ENCODE results near the gene SORCS2. TPM values are rescaled to one million over a fixed set of nuclear protein-coding genes. Genes with fewer than 3 reads are reported as not detected.

The SORCS2 gene
- total RNA-seq, 2 experiments from 2014 or later = 0.07 to 0.15 TPM

- Mint-ChIP-seq H3K36me3 (ENCODE audit: low read depth) (no peaks in the 10 kb centered on the region), H3K4me1 (ENCODE audit: low read depth) (peaks cover 1% of the 10 kb centered on the region), H3K27me3 (ENCODE audit: low read depth) (peaks cover 36% of the 10 kb centered on the region), H3K4me3 (no peak overlapping the region), H3K27ac (no peak overlapping the region), H3K9me3 (no peaks in the 10 kb centered on the region)
- intact Hi-C loops (cut with micrococcal nuclease) = loop anchor here (5.0 kb wide), 1 partner anchor 271 kb away; no protein-coding TSS in a partner anchor
- CTCF ChIA-PET = no interaction called here
- peak; percentile 1 for DNase-seq
Measured at GRCh38 chr4:7190691-7191545, 1.4 kb upstream of the SORCS2 start.

GRCh38 chr4:7191546-7192251 lies 639 bp upstream of the SORCS2 start:
- peaks cover 36% of the 10 kb centered on the region for H3K27me3 Mint-ChIP-seq (ENCODE audit: low read depth)
- no peaks in the 10 kb centered on the region for H3K9me3 Mint-ChIP-seq
- intact Hi-C loops (cut with micrococcal nuclease) = loop anchor here (1.0 to 5.0 kb wide), 3 partner anchors 145 to 795 kb away; no protein-coding TSS in a partner anchor
- H3K36me3 Mint-ChIP-seq (ENCODE audit: low read depth) = no peaks in the 10 kb centered on the region
- H3K4me3 Mint-ChIP-seq = no peak overlapping the region
- H3K27ac Mint-ChIP-seq = no peak overlapping the region
- no peak for DNase-seq
- CTCF ChIA-PET = interaction anchor here (0.7 to 1.2 kb wide), 4 partner anchors 103 to 607 kb away, joined by 3 to 5 read pairs (median 4); no protein-coding TSS in a partner anchor
- H3K4me1 Mint-ChIP-seq (ENCODE audit: low read depth) = peaks cover 1% of the 10 kb centered on the region

- intact Hi-C loops (cut with micrococcal nuclease) = loop anchor here (2.0 to 5.0 kb wide), 2 partner anchors 269 to 794 kb away; no protein-coding TSS in a partner anchor
- H3K27ac Mint-ChIP-seq = no peak overlapping the region
- peaks cover 1% of the 10 kb centered on the region for H3K4me1 Mint-ChIP-seq (ENCODE audit: low read depth)
- CTCF ChIA-PET = interaction anchor here (0.8 kb wide), 1 partner anchor 13 kb away, joined by 3 read pairs; no protein-coding TSS in a partner anchor
- no peaks in the 10 kb centered on the region for H3K9me3 Mint-ChIP-seq
- peak overlapping the region; percentile 4 for H3K4me3 Mint-ChIP-seq
- DNase-seq = no peak
- H3K36me3 Mint-ChIP-seq (ENCODE audit: low read depth) = no peaks in the 10 kb centered on the region
- H3K27me3 Mint-ChIP-seq (ENCODE audit: low read depth) = peaks cover 43% of the 10 kb centered on the region
Measured at GRCh38 chr4:7193030-7193958, 956 bp downstream of the SORCS2 start.

- H3K27me3 Mint-ChIP-seq (ENCODE audit: low read depth) = peaks cover 44% of the 10 kb centered on the region
Measured at GRCh38 chr4:7194251-7195140, 2.2 kb downstream of the SORCS2 start.

DNA sequence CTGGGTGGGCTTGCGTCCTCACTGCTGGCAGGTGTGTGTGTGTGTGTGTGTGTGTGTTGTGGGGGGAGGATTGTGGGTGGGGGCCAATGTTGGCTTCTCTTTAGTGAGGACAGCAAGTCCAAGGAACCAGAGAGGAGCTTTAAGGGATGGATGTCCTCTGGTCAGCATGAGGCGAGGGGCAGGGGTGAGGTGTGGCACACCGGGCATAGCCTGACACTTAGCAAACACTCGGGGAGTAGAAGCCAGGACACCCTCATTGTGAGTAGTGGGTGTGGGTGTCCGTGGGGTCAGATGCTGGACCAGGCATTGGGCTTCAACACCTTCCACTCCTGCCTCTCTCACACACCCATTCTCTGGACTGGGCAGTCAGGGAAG lies 2.8 kb downstream of the SORCS2 start:
- Mint-ChIP-seq H3K27me3 (ENCODE audit: low read depth) (peaks cover 41% of the 10 kb centered on the region), H3K27ac (no peak overlapping the region), H3K4me1 (ENCODE audit: low read depth) (peaks cover 1% of the 10 kb centered on the region), H3K4me3 (no peak overlapping the region), H3K36me3 (ENCODE audit: low read depth) (no peaks in the 10 kb centered on the region), H3K9me3 (no peaks in the 10 kb centered on the region)
- DNase-seq = no peak
- CTCF ChIA-PET = interaction anchor here (0.9 to 2.3 kb wide), 4 partner anchors 73 to 607 kb away, joined by 3 to 13 read pairs (median 3); no protein-coding TSS in a partner anchor
- intact Hi-C loops (cut with micrococcal nuclease) = no loop called here

More at GRCh38 chr4:7194251-7195140, 2.2 kb downstream of the SORCS2 start:
- Mint-ChIP-seq H3K9me3 (no peaks in the 10 kb centered on the region), H3K27ac (no peak overlapping the region), H3K36me3 (ENCODE audit: low read depth) (no peaks in the 10 kb centered on the region), H3K4me3 (no peak overlapping the region), H3K4me1 (ENCODE audit: low read depth) (peaks cover 1% of the 10 kb centered on the region)
- peak; percentile 54 for DNase-seq
- CTCF ChIA-PET = interaction anchor here (0.8 to 2.3 kb wide), 5 partner anchors 12 to 608 kb away, joined by 3 to 13 read pairs (median 3); no protein-coding TSS in a partner anchor
- intact Hi-C loops (cut with micrococcal nuclease) = loop anchor here (5.0 kb wide), 1 partner anchor 268 kb away; no protein-coding TSS in a partner anchor

DNA sequence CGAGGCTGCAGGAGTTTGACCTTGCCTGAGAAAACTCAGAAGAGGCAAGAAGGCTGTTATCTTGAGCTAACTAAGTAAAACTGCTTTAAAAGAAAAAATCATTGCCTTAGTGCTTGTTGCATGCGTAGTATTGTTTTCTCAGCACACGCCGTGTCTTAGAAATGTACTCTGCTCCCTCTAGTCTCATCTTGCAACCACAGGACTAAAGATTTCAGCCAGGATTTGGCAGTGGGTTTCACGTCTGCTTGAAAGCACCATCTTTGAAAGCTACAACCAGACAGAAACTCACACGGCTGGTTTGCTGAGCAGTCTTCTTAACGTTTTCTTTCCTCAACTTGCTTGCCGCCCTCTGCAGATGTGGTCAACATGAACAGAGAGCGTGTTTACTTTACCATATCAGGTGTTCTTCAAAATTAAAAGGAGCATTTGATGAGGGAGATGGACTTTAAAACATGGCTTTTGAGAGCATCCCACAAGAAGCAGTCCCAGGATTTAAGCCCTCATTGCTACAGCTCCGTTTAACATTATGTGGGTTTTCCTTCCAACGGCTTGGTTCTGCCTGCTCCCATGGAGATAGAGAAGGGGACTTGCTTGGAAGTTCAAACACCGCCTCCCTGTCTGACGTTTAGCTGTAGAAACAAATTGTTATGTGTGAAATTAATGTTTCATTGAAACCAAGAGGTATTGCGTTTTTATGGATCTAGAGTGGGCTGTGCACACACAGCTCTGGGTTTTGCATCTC lies 3.4 kb downstream of the SORCS2 start:
- intact Hi-C loops (cut with micrococcal nuclease) = no loop called here
- H3K4me3 Mint-ChIP-seq = no peak overlapping the region
- H3K9me3 Mint-ChIP-seq = no peaks in the 10 kb centered on the region

DNA sequence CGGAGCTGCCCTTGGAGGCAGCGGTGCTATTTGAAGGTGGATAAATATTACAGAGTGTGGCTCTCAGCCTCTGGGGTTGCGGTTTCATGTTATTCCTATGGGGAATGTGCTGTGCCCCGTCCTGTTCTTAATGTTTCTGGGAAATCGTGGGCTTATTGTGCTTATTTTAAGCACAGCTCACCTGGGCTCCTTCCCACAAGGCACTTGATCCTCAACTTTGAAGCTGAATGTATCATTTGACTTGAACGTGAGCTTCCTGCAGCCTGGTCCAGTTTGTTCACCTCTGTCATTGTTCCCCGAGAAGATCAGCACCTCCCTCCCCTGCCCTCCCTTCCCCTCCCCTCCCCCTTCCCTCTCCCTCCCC lies 3.9 kb downstream of the SORCS2 start:
- intact Hi-C loops (cut with micrococcal nuclease) = no loop called here
- Mint-ChIP-seq H3K36me3 (ENCODE audit: low read depth) (no peaks in the 10 kb centered on the region), H3K27me3 (ENCODE audit: low read depth) (peaks cover 33% of the 10 kb centered on the region), H3K4me1 (ENCODE audit: low read depth) (peaks cover 1% of the 10 kb centered on the region), H3K4me3 (no peak overlapping the region), H3K27ac (no peak overlapping the region), H3K9me3 (no peaks in the 10 kb centered on the region)
- CTCF ChIA-PET = interaction anchor here (2.3 kb wide), 1 partner anchor 139 kb away, joined by 13 read pairs; no protein-coding TSS in a partner anchor
- no peak for DNase-seq

More for the DNA sequence above, 3.4 kb downstream of the SORCS2 start:
- peaks cover 35% of the 10 kb centered on the region for H3K27me3 Mint-ChIP-seq (ENCODE audit: low read depth)
- H3K36me3 Mint-ChIP-seq (ENCODE audit: low read depth) = no peaks in the 10 kb centered on the region
- DNase-seq = no peak
- H3K27ac Mint-ChIP-seq = no peak overlapping the region
- H3K4me1 Mint-ChIP-seq (ENCODE audit: low read depth) = peaks cover 1% of the 10 kb centered on the region
- CTCF ChIA-PET = interaction anchor here (0.9 to 2.3 kb wide), 3 partner anchors 72 to 599 kb away, joined by 3 to 13 read pairs (median 3); no protein-coding TSS in a partner anchor

GRCh38 chr4:7196736-7197135 lies 4.4 kb downstream of the SORCS2 start:
- Mint-ChIP-seq H3K36me3 (ENCODE audit: low read depth) (no peaks in the 10 kb centered on the region), H3K4me3 (no peak overlapping the region), H3K4me1 (ENCODE audit: low read depth) (peaks cover 1% of the 10 kb centered on the region), H3K27me3 (ENCODE audit: low read depth) (peaks cover 32% of the 10 kb centered on the region), H3K9me3 (no peaks in the 10 kb centered on the region), H3K27ac (no peak overlapping the region)
- CTCF ChIA-PET = no interaction called here
- no peak for DNase-seq
- intact Hi-C loops (cut with micrococcal nuclease) = no loop called here

GRCh38 chr4:7197910-7198309 lies 5.6 kb downstream of the SORCS2 start:
- CTCF ChIA-PET = no interaction called here
- Mint-ChIP-seq H3K4me1 (ENCODE audit: low read depth) (no peaks in the 10 kb centered on the region), H3K27ac (no peak overlapping the region), H3K9me3 (no peaks in the 10 kb centered on the region), H3K36me3 (ENCODE audit: low read depth) (no peaks in the 10 kb centered on the region), H3K4me3 (no peak overlapping the region), H3K27me3 (ENCODE audit: low read depth) (peaks cover 28% of the 10 kb centered on the region)
- intact Hi-C loops (cut with micrococcal nuclease) = no loop called here
- no peak for DNase-seq

- intact Hi-C loops (cut with micrococcal nuclease) = no loop called here
- no peak for DNase-seq
- Mint-ChIP-seq H3K27ac (no peak overlapping the region), H3K4me1 (ENCODE audit: low read depth) (no peaks in the 10 kb centered on the region), H3K9me3 (no peaks in the 10 kb centered on the region), H3K36me3 (ENCODE audit: low read depth) (no peaks in the 10 kb centered on the region), H3K27me3 (ENCODE audit: low read depth) (peaks cover 26% of the 10 kb centered on the region), H3K4me3 (no peak overlapping the region)
- CTCF ChIA-PET = interaction anchor here (0.5 kb wide), 1 partner anchor 430 kb away, joined by 3 read pairs; no protein-coding TSS in a partner anchor
Measured at GRCh38 chr4:7198440-7199128, 6.2 kb downstream of the SORCS2 start.
